Left hindlimb (tissue), 1 donor: ENCODE data around the gene CFAP68.
"Not testable (repeated sequence)": the region's sequence is repeated elsewhere in the genome, so short reads cannot be mapped to it uniquely, and the experiment has no call there.

ENCODE experiments used
- DNase-seq: peaks from one replicate; pipeline ENCODE4 v3.0.0-alpha.2; 2018

CFAP68 gene

DNA sequence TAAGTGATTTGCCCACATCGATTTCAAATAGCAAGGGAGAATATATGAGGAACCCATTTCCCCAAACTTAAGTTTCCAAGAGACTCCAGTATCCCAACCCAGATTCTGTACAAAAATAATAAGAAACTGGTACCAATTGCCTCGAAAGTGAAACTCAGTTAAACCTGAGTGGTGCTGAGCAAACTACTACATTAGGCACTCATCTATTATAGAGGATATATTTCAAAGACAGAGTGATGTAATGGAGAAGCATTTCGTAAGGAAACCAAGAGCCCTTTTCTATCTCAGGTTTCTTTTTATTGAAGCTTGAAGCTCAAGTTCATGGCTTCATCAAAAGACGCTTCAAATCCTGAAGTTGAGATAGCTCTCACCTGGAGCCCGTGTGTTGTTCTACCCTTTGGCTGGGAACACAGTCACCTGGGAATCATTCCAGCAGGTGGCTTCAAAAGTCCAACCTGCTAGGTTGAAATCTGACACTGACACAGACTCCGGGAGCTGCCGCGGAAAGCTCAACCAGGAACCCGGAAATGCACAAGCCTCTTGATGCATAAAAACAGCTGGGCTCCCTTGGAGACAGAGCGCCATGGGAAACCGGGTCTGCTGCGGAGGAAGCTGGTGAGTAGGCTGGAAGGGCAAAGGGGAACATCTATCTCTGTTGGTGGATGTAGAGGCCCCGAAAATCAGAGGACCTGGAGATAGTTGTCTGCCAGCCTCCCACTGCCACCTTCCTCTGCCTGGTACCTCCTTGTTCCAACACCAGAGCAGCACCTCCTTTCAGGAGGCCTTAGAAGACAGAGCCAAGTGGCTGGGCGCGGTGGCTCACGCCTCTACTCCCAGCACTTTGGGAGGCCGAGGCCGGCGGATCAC is 39.3 kb downstream of the CFAP68 start, which contains the start of gene C11orf52:
TSS of gene C11orf52 (plus strand) at position 524 of the 867 bp plus-strand sequence. CDS start at position 584, 60 bp downstream.
- peak; percentile 64 for DNase-seq

DNA sequence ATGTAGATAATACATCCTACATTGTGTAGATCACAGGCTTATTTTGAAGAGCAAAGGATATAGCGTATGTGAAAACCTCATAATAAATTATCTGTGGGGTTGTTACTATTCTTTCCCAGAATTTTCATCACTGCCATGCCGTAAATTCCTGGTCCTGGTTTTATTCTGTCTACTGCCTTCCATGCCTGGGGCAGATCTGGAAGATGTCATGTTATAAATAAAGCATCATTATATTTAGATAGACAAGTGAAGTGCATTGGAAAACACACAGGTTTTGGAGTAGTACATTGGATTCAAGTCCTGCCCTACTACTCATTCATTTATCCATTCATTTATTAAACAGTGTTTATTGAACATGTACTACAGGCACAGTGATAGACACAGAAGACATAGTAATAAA is 41.6 kb downstream of the CFAP68 start:
- DNase-seq: no peak

DNA sequence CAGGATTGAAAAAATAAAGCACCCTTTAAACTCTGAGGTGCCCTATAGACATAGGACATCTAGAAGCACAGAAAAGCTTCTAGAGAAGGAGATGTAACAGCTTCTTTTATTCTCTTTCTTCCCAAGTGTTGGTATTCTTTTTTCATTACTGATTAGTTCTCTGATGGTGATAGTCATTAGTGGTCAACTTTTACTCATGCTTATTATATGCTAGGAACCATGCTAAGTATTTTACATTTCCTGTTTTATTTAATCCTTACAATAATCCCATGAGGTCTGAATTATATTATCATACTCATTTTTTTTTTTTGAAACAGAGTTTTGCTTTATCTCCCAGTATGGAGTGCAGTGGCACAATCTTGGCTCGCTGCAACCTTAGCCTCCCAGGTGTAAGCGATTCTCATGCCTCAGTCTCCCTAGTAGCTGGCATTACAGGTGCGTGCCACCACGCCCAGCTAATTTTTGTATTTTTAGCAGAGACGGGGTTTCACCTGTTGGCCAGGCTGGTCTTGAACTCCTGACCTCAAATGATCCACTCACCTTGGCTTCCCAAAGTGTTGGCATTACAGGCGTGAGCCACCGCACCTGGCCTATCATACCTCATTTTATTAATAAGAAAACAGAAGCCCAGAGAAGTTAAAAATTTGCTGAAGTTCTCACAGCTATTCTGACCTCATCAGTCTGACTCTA is 42.3 kb downstream of the CFAP68 start:
- DNase-seq: no peak

DNA sequence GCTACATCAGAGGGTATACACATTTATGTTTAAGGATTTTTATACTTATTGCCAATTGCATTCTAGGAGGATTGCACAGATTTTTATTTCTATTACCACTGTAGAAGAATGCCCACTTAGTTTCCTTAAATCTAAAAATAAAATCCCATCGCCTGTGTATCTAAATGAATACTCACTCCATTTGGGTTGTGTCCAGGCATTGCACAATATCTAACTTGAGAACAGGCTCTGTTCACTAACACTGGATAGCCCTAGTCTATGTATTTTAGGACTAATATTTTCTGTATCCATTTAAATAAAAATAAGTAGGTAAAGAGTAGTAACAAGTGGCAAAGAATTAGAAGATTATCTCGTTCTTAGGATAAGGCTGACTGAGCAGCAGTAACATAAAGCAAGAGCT is 43.5 kb downstream of the CFAP68 start:
- DNase-seq: no peak

GRCh38 chr11:111923351-111923788 is 44.0 kb downstream of the CFAP68 start:
- DNase-seq: no peak

- no peak for DNase-seq
Observed at GRCh38 chr11:111923951-111924350, 44.6 kb downstream of the CFAP68 start.

DNA sequence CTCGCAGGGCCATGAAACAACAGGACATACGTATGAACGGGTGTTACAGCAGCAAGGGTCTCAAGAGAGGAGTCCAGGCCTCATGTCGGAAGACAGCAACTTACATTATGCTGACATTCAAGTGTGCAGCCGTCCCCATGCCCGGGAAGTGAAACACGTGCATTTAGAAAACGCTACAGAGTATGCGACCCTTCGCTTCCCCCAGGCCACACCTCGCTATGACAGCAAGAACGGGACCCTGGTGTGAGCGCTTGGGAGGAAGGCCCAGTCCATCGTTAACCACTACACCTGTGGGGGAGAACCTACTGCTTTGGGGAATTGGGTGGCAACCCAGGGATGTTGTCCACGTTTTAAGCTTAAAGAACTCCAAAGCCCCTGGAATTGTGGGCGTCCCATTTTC is 46.6 kb downstream of the CFAP68 start:
- DNase-seq: no peak

GRCh38 chr11:111926505-111927391 is 47.4 kb downstream of the CFAP68 start:
- peak; percentile 99 for DNase-seq

DNA sequence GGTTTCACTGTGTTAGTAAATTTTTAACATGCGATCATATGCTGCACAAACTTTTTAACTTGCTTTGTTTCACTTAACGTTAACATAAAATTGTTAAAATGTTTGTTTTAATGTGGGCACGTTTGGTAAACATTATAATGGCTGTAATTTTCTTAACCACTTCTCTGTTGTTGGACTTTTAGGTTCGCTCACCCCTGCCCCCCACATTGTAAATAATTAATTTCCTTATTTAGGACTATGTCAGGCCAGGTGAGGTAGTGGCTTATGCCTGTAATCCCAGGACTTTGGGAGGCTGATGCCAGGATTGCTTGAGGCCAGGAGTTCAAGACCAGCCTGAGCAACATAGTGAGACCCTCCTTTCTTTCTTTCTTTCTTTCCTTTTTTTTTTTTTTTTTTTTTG is 51.1 kb downstream of the CFAP68 start:
- no peak for DNase-seq

DNA sequence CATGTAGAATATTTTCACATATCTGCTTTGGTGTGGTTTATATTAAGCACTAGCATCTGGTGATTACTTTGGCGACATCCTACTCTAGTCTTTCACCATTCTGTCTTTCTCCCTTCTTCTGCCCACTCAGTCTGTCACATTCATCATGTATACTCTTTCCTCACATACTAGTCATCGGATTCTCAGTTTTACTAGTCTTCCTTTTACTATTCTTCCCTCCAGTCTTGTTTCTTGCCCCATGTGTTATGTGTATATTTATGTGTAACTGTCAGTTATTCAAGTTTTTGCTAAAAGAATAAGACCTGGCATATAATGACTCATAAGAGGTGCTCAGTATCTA is 53.2 kb downstream of the CFAP68 start:
- no peak for DNase-seq

GRCh38 chr11:111933176-111933575 is 53.8 kb downstream of the CFAP68 start:
- not testable (repeated sequence) for DNase-seq

DNA sequence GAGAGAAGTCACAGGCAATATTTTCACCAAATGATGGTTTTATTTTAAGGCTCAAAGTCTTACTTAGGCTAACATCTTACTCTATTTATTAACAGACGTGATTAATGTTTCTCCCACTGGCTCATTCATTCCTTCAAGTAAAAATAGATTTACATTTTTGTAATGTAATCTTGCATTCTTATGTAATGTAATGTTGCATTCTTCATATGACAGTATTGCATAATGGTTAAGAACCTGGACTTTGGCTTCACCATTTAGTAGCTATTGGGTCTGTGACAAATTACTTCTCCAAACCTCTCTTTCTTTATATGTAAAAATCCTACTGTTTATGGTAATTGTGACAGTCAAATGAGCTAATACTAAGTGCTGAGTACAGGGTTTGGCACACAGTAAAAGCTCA is 54.5 kb downstream of the CFAP68 start:
- no peak for DNase-seq

- DNase-seq: no peak
Observed at GRCh38 chr11:111934306-111934705, 55.0 kb downstream of the CFAP68 start.
